ENCODE data around the gene ZNF648.
A peak's percentile ranks its signal among the peaks of the same experiment; 100 is the strongest.
"Not testable (repeated sequence)": the region's sequence is repeated elsewhere in the genome, so short reads cannot be mapped to it uniquely, and the experiment has no call there.

Gene ZNF648

DNA sequence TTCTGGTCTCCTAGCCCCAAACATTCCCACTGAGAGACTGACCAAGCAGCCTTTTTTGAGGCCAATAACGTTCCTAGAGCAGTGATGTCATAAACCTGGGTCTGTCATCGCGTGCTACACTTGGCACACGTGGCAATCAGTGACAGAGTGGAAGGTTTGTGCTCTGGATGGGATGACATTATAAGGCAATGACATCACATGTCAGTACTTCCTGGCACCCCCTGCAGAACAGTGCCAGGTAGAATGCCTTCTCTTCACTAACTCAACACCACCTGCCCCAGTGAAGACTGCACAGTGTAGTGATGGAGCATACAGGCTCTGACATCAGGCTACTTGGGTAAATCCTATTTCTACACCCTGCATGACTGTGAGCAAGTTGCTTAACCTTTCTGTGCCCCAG lies 5.4 kb upstream of the ZNF648 start:
- no peak for DNase-seq

DNA sequence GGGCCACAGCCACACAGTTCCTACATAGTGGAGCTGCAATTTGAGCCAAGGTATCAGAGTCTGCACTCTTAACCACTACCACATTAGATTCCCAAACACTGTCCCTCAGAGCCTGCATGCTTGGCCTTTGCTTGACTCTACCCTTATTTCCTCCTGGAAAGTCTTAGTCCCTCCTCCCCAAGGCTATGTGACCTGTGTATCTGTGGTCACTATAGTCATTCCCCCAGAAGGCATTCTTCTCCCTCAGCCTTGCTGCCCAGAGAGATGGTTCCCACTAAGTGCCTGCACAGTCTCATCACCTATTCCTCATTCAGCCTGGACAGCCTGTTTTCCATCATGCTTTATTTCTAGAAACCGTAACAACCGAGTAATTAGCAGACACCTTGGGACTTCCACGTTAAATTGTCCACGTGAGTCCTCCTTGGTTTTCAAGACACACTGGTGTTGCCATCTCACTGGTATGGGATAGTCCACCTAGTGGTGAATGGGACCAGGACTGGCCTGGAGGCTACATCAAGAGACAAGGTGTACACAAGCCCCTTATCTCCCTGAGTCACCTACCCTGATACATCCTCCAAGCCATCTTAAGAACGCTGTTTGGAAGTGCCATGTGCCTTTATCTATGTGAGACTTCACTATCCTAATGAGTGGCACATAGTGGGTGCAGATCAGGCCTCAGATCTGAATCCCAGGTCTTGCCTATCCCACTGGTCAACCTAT lies 3.8 kb upstream of the ZNF648 start:
- no peak for DNase-seq

DNA sequence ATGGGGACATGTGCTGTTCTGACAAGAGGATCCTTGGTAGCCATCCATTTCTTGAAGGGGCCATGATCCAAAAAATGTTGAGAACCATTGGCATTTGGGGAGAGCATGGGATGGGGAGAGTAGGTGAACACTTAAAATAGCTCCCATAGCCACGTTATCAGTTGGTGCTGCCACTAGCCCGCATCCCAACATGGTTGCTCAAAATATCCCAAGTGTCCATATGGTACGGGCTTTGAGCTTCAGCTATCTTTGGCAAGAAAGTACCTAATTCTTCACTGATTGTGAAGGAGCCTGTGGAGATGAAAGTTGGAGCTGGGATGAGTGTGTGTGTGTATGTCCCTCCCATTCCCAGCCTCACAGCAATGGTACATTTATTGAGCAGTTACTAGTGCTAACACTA lies 3.1 kb upstream of the ZNF648 start:
- no peak for DNase-seq

DNA sequence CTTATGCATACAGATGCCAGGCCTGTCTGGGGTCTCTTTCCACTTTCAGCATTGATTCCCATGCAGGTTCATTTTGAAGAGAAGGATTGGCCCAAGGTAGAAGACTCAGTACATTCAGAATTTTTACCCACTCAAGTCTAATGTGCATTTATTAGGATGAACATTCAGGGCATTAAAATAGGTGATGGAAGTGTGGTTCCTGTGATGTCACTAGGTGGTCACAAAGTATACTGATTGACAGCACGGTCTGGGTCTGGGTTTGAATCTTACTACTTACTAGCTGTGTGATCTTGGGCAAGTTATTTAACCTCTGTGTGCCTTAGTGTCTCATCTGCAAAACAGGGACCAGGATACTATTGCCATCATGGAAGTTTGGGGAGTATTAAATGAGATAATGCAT lies 711 bp upstream of the ZNF648 start:
- no peak for DNase-seq

DNA sequence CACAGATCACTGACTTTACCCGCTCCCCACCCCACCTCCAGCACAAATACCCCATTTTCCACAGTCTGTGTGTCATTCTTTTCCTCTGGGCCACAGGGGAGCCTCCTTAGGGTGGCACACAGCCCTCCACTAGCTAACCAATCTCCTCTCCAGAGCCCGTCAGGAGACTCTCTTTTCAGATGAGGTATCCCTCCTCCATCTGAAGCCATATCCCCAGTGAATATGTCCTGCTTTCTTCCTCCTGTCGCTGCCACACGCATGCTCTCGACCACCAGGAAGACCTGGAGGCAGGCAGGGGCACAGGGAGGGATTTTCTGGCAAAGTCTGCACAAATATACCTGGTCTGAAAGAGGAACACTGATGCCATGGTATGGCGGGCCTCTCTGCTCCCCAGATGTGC lies 635 bp downstream of the ZNF648 start:
- no peak for DNase-seq

DNA sequence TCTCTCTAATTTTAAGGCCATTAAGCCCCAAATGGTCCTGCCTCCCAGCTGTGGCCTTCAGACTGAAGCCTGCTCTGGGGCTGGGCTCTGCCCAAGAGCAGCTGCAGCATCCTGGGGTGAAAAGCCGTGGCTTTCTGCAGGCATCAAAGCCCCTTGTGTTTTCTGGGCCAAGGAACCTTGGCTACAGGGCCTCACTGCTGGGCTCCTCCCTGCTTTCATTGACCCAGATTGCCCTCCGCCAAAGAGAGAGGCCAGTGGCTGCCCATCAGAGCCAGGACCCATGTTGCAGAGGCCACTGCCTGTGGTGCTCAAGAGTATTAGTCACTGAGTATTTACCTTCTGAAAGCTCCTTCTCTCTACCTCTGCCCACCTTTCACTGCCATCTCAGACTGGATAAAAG lies 1.6 kb downstream of the ZNF648 start:
- no peak for DNase-seq

DNA sequence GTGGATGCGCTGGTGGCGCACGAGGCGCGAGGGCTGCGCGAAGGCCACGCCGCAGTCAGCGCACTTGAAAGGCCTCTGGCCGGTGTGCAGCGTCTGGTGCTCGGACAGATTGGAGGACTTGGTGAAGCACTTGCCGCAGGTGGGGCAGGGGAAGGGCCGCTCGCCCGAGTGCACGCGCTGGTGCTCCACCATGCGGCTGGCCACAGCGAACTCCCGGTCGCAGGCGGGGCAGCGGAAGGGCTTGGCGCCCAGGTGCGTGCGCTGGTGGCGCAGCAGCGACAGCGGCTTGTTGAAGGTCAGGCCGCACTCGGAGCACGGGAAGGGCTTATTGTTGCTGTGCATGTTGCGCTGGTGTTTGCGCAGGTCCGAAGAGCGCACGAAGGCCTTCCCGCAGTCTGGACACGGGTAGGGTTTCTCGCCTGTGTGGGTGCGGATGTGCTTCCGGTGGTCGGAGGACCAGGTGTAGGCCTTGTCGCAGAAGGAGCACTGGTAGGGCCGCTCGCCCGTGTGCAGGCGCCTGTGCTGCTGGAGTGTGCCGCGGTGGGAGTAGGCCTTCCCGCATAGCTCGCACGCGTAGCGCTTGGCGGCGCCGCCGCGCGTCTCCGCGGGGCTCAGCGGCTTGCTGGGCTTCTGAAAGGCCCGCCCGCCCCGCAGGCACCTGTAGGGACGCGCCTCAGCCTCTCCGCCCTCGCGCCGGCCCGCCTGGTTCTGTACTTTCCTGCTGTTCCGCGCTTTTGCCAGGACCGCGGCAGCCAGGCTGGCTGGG lies 4.7 kb downstream of the ZNF648 start:
- DNase-seq = no peak

DNA sequence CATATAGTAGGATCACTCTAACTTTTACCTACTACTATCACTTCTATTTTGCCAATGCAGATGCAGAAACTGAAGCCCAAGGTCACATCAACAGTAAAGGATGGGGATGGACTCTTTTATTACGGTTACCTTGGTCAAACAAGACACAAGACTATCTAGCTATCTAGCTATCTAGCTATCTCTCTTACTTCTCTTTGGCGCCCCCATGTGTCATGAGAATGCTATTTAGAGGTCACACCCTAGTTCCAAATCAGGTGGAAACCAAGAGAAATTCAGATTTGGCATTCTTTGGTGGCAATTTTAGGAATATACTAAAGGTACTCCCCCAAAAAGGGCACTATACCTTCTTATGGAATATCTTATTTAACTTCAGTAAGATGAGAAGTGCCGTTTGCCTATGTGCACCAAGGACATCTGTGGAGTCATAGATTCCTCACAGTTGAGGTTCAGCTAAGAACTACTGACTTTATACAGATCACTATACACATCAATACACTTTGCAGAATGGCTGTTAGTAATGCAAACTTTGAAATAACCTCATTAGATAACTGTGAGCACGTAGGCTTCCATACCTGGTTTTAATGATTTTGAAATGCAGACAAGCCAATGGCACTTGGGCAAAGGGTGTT lies 6.7 kb downstream of the ZNF648 start:
- DNase-seq = no peak

DNA sequence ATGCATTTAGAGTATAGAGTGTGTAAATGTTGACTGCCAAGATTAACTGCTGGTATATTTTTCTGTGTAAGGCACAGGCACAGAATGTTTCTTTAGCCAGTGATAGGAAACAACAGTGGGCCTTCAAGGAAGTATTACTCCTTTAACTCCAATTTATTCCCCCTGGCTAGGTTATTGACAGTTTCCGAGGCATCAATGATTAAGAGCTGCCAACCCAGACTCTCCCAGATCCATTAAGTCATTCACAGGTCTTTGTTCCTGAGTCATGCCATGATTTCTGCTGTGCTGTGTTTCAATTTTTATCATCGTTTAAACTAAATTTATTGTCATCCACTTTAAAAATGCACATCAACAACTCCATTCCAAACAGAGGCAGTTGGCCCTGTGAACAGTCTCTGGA lies 9.2 kb downstream of the ZNF648 start:
- DNase-seq = no peak

DNA sequence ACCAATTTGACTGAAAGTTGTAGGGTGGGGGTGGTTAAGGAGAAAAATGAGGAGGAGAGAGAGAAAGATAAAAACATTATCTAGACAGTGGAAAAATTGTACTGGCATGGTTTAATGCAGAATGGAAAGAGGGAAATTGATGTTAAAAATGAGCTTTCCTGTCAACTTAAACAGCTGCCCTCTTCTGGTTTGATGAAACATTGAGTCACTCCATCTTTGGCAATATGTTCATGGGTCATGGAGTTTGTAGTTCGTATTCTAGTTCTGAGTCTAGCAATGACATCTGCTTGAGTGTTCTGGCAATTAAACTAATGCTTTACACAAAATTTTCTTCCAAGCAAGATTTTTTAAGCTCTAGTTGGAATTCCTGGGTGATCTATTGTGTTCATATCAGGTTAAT lies 9.6 kb downstream of the ZNF648 start:
- no peak for DNase-seq

DNA sequence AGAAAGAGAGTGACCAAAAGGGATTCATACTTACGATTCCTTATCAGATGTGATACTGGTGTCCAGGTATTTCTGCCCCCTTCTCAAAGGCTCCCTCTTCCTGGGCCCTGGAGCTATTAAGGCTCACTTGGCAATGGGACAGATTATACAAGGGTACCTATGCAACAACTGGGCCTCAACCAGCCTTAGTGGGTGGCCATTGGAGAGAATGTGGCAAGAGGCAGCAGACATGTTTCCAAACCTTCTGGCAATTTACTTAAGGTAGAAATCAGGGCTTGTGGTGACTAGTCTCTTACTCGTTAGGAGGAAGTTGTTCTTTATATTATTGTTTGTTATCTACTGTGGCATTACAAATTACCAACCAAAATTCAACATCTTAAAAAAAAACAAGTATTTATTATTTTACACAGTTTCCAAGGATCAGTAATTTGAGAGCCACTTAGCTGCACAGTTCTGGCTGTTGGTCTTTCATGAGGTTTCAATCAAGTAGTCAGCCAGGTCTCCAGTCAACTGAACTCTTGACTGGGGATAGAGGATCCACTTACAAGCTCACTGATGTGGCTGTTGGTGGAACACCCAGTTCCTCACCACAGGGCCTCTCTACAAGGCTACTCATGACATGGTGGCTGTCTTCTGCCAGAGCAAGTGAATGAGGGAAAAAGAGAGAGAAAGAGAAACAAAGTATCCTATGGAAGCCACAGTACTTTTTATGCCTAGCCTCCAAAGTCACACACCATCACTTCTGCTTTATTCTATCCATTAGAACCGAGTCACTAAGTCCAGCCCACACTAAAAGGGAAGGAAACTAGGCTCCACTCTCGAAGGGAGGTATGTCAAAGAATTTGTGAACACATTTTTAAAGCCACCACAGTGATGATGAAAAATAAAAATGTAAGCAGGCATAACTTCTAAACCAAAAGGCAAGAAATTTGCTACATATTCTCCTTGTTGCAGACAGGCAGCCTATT lies 10.7 kb downstream of the ZNF648 start:
- no peak for DNase-seq

DNA sequence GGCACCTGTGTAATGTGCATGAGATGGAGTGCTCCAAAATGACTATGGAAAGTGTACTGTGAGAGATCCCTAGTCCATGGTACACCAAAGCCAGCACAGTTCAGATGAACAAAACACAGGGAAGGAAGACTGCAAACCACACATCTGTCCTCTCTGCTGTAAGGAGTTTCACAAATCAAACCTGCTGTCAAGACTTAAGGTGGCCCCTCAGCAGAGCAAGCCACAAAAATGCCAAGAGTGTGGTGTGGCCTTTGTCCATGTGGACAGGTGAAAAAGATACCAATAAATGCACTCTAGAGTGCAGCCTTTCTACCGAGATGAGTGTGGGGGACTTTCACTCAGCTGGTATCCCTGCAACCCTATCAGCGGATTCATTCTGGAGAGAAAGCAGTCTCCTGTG lies 12.9 kb downstream of the ZNF648 start:
- DNase-seq = no peak

DNA sequence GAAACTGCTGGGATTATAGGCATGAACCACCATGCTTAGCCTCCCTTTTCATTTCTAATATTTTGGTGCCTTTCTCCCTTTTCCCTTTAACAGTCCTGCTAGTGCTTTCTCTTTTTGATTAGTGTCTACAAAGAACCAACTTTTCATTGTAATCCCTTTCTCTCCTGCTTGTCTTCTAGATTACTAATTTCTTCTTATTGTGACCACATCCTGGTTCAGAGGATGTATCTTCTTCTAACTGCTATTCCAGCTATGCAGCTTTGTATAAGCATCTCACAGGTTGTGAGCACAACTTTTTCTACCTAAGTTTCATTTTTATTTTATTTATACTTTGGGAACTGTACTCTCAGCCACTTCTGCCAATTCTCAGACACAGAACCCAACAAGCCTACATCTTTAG lies 14.7 kb downstream of the ZNF648 start:
- no peak for DNase-seq

DNA sequence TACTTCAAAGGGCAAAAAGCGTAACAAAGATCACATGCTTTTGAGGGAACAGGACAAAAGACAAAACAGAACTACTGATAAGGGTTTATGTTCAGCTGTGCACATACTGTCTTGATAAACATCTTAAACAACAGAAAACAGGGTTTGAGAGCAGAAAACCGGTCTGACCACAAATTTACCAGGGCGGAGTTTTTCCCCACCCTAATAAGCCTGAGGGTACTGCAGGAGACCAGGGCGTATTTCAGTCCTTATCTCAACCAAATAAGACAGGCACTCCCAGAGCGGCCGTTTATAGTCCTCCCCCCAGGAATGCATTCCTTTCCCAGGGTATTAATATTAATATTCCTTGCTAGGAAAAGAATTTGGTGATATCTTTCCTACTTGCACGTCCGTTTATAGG lies 16.0 kb downstream of the ZNF648 start:
- not testable (repeated sequence) for DNase-seq

DNA sequence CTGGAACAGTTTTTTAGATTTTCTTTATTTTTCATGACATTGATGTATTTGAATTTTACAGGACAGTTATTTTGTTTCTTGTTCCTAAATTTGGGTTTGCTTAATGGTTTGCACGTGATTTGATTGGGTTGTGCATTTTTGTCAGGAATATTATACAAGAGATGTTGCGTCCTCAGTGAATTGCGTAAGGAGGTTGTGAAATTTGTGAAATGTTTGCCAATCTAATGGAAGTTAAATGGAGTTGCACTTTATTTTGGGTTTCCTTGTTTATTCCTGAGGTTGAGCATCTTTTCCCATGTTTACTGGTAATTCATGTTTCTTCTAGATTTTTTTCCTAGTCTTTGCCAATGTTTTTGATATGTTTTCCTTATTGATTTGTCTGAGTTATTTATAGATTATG lies 19.9 kb downstream of the ZNF648 start:
- DNase-seq = no peak

DNA sequence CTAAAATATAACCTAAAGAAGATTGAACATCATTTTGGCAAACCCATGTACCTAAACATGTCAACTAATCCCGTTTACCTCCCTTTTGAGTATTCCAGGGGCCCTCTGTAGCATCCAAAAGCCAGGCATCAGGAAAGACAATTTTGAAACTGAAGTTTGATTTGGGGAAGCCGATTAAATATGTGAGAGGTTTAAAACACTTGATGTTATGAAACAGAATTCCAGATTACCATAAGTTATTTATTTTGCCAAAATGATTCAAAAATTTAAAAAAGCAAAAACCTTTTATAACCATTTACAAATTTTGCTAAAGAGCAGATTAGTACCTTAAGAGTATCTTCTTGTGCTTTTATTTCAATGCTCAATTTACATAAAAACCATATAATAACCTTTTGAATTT lies 23.3 kb downstream of the ZNF648 start:
- no peak for DNase-seq

DNA sequence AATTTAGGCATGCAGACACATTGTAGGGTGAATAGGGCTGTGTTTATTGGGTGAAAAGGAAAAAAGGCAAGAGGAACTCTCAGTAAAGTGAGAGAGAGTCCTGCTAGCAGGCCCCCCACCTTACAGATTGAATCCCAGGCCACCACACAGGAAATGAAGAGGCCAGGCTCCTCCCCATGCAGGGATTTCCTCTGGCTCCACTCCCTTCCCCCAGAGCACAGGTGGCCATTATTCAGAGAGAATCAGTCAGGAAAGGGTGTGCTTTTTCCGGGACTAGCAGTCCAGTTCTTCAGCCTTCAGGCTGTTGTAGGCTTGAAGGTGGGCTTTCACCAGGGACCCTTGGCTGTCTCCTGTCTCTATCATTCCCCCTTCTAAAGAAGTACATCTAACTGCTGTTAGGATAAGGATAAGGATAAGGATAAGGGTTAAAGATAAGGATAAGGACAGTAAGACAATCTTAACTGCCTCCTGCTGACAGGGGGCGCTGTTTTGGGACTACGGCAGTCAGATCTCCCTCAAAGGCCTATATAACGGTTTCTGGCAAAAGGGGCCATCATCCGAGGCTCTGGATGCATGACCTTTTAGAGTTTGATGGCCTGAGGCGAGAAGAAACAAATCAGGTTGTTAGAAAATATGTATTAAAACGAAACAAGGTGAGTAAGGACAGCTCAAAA lies 26.3 kb downstream of the ZNF648 start:
- no peak for DNase-seq

DNA sequence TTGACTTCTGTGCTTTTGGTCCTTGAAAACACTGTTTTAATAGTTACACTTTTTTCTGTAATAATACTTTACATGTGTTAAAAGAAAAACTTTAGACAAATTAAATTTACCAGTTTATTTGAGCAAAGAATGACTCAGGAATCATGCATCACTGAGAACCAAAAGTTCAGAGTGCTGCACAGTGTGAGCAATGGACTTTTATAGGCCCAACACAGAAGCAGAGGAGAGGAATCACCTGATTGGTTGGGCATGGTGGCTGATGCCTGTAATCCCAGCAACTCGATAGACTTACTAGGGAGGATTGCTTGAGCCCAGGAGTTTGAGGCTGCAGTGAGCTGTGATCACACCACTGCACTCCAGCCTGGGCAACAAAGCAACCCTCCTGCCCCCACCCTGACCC lies 29.3 kb downstream of the ZNF648 start:
- DNase-seq = no peak

DNA sequence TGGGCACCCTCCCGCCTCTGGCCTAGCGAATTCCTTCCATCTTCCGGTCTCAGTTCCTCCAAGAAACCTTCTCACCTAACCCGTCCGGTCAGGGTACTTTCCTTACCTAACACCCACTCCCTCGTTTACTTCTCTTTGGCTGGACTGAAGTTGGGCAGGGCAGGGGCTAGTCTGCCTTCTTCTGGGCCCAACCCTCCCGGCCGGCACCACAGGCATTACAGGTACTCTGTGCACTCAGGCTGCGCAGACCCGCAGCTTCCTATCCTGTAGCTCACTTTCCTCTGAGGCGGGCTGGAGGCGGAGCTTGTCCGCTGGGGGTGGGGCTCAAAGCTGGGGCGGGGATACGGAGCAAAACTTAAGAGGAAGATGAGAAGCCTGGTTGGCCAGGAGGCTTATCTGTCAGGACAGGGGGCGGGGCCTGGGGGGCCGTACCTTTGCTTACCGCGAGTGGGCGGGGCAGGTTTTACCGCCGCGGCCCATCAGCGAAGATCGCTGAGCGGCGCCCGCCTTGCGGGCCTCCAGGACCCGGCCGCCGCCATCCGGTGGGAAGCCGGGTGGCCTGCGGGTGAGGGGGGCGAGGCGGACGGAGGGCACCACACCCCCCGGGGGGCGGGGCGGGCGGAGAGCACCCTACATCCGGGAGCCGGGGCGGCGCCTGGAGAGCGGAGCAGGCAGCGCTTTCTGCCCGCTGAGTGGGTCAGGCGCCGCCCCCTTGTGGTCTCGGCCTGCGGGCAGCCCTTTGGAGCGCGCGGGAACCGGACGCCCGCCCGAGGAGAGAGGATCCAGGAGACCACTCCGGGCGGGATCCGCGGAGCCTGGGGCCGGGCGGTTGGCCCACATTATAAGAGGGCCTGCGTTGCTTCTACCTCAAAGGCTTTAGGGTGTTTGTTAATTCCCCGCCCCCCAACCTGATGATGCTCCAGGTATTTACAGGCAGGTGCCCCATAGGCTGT lies 31.9 kb downstream of the ZNF648 start:
- peak; percentile 83 for DNase-seq

DNA sequence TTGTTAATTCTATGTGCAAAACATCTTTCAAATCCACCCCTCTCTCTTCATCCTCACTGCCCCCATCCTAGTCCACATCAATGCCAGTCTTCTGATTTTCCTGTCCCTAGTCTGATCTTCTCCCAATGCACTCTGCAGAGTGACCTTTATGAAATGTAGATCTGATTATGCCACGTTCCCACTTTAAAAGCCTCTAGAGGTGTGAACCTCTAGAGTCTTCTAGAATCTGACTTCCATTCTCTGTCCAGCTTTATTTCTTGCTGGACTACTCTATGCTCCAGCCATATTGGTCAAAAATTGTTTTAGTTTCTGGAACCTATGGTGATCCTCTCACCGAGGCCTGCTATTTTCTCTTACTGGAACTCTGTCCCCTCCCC lies 32.5 kb downstream of the ZNF648 start:
- DNase-seq = no peak

DNA sequence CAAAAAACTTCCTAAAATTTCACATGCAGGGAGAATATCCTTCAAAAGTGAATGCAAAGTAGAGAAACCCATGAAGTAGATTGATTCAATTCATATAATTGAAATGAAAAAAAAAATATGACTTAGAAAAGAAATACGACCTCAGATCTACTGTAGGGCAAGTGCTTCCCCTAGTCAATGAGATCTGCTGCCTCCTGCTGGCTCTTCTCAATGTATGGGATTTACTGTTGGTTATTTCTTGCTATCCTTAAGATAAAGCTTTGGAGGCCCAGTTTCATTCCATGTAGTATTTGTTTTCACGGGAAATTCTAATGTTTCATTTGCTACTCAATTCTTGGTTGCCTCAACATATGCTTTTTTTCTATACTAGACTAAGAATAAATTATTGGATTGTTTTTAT lies 46.2 kb downstream of the ZNF648 start:
- DNase-seq = no peak

Data from NCI-H446 treated with DMSO at 0.1 percent for 48 hours (cell line).